ENCODE data around the gene JPH4.
A peak's percentile ranks its signal among the peaks of the same experiment; 100 is the strongest.
"Not testable (repeated sequence)": the region's sequence is repeated elsewhere in the genome, so short reads cannot be mapped to it uniquely, and the experiment has no call there.

Gene JPH4

GRCh38 chr14:23578560-23579310 is at the start of gene JPH4:
Gene JPH4, minus strand, starts transcription at chr14:23578790. Its CDS starts 1,337 bp downstream, at chr14:23577453.
- DNase-seq (ENCODE audit: low spot score) = peak; percentile 71

- DNase-seq (ENCODE audit: low spot score) = no peak
Measured at GRCh38 chr14:23627961-23628360, 49.4 kb upstream of the JPH4 start.

- no peak for DNase-seq (ENCODE audit: low spot score)
Measured at GRCh38 chr14:23626946-23627345, 48.4 kb upstream of the JPH4 start.

GRCh38 chr14:23624830-23625404 is 46.3 kb upstream of the JPH4 start:
- no peak for DNase-seq (ENCODE audit: low spot score)

- DNase-seq (ENCODE audit: low spot score) = no peak
Measured at GRCh38 chr14:23623962-23624361, 45.4 kb upstream of the JPH4 start.

- DNase-seq (ENCODE audit: low spot score) = no peak
Measured at GRCh38 chr14:23622990-23623389, 44.4 kb upstream of the JPH4 start.

- DNase-seq (ENCODE audit: low spot score) = no peak
Measured at GRCh38 chr14:23621932-23622730, 43.5 kb upstream of the JPH4 start.

GRCh38 chr14:23621204-23621931 is 42.8 kb upstream of the JPH4 start:
- no peak for DNase-seq (ENCODE audit: low spot score)

GRCh38 chr14:23620177-23620702 is 41.6 kb upstream of the JPH4 start:
- no peak for DNase-seq (ENCODE audit: low spot score)

- DNase-seq (ENCODE audit: low spot score) = no peak
Measured at GRCh38 chr14:23618415-23618988, 39.9 kb upstream of the JPH4 start.

- DNase-seq (ENCODE audit: low spot score) = no peak
Measured at GRCh38 chr14:23617539-23617938, 38.9 kb upstream of the JPH4 start.

GRCh38 chr14:23615856-23616255 is 37.3 kb upstream of the JPH4 start:
- no peak for DNase-seq (ENCODE audit: low spot score)

GRCh38 chr14:23614395-23614828 is 35.8 kb upstream of the JPH4 start:
- no peak for DNase-seq (ENCODE audit: low spot score)

GRCh38 chr14:23613242-23614070 is 34.9 kb upstream of the JPH4 start:
- no peak for DNase-seq (ENCODE audit: low spot score)

GRCh38 chr14:23612802-23613201 is 34.2 kb upstream of the JPH4 start:
- no peak for DNase-seq (ENCODE audit: low spot score)

GRCh38 chr14:23612354-23612732 is 33.8 kb upstream of the JPH4 start:
- no peak for DNase-seq (ENCODE audit: low spot score)

- no peak for DNase-seq (ENCODE audit: low spot score)
Measured at GRCh38 chr14:23610815-23611289, 32.3 kb upstream of the JPH4 start.

GRCh38 chr14:23610090-23610814 is 31.7 kb upstream of the JPH4 start:
- no peak for DNase-seq (ENCODE audit: low spot score)

- not testable (repeated sequence) for DNase-seq (ENCODE audit: low spot score)
Measured at GRCh38 chr14:23609411-23610089, 31.0 kb upstream of the JPH4 start.

All from iPS-NIHi11 (cell line).